ENCODE results near the gene SH3GL3.

Gene SH3GL3

GRCh38 chr15:83486363-83486762 is 39.2 kb downstream of the SH3GL3 start:
- Histone ChIP-seq H3K27ac (no peak overlapping the region), H3K4me3 (no peak overlapping the region)
- DNase-seq (ENCODE audit: low spot score): no peak
- no peak for TF ChIP-seq CTCF (IDR thresholded peaks at IDR 0.05)

DNA sequence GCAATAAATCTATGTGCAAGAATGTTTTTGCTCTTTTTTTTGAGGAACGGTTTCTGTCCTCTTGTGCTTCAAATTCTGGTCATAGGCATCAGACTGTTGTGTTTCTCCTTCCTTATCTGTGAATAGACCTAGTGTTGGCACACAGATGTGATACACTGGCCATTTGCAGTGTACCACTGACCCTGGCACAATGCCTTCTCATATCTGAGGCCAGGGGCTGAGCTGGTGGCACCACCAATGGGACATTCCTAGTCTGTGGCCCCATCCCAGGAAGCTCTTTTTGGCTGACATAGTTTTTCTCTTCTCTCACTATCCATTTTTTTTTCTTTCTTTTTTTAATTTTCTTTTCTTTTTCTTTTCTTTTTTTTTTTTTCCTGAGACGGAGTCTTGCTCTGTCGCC is 40.4 kb downstream of the SH3GL3 start:
- H3K27ac ChIP-seq: no peak overlapping the region
- no peak for DNase-seq (ENCODE audit: low spot score)
- no peak for TF ChIP-seq CTCF (IDR thresholded peaks at IDR 0.05)

GRCh38 chr15:83489690-83490089 is 42.5 kb downstream of the SH3GL3 start:
- no peak for TF ChIP-seq CTCF (IDR thresholded peaks at IDR 0.05)
- no peak for DNase-seq (ENCODE audit: low spot score)
- H3K27ac ChIP-seq: no peak overlapping the region
- H3K4me3 ChIP-seq: no peak overlapping the region

More for the DNA sequence above, 40.4 kb downstream of the SH3GL3 start:
- H3K4me3 ChIP-seq: no peak overlapping the region

DNA sequence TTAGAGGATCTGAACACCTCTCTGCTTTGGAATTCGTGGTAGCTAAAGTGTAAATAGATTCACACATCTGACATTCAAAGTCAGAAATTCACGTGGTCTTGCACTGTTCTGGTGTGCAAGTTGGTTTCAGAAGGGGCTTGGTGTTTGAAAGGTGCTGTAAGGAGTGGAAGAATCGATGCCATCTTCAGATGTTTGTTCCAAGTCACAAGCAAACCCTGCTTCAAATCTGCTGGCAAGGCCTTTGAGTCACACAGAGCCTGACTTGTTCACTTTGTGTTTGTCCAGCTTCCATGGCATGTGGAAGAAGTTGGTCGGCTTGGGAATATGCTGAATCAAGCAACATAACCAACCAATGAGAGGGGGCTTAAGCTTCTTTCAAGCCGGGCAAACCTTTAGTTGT is 44.3 kb downstream of the SH3GL3 start:
- Histone ChIP-seq H3K4me3 (no peak overlapping the region), H3K27ac (no peak overlapping the region)
- no peak for TF ChIP-seq CTCF (IDR thresholded peaks at IDR 0.05)
- no peak for DNase-seq (ENCODE audit: low spot score)

DNA sequence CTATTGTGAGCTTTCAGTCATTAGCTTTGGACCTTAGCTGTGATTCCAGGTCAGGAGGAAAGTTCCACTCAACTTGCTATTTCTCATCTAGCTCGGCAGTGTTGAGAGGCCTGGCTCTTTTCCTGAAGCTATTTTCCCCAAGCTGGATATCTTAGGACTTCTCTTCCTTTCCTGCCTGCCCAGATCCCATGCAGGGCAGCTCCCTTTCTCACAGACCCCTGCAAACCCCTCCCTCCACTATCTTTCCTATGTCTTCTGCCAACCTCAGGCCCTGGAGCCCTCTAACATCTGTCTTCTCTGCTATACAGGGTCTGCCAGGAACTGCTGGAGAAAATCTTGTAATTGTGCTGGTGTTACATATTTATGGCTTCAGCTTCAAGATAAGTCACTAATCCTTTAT is 49.6 kb downstream of the SH3GL3 start:
- TF ChIP-seq CTCF (IDR thresholded peaks at IDR 0.05): no peak
- no peak for DNase-seq (ENCODE audit: low spot score)
- H3K27ac ChIP-seq: no peak overlapping the region
- no peak overlapping the region for H3K4me3 ChIP-seq

DNA sequence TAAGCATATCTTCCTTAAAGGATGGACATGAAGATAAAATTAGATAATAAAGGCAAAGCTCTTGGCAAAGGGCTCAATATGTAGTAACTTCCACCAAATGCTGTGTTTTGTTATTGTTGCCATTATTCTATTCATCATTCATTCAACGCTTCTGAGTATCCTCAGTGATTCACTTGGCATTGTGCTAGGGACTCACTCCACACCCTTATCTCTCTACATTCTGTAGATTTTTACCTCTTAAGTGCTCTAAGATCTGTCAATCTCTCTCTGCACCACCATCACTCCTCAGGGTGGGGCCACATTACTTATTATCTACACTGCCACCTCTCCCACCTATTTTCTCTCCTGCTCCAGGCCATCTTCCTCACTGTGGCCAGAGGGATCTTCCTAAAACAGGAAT is 51.2 kb downstream of the SH3GL3 start:
- H3K27ac ChIP-seq: no peak overlapping the region
- TF ChIP-seq CTCF (IDR thresholded peaks at IDR 0.05): no peak
- no peak for DNase-seq (ENCODE audit: low spot score)
- H3K4me3 ChIP-seq: no peak overlapping the region

DNA sequence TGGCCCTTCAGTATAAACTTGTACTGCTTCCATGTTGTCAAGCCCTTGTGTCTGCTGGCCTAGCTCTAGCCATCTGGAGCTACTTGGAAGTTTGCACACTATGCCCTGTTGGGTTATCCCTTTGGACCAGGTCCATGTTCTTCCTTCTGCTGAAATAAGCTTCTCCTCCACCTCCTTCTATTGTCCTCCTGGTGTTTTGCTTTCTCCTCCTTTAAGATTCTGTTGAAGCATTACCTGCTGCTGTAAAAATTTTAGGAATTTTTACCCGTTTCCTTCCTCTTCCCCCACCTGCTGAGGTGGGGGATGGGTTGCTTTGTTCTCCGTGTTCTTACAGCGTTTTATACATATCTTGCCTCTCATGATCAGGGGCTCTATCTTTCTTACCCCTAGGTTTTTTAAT is 51.7 kb downstream of the SH3GL3 start:
- Histone ChIP-seq H3K27ac (no peak overlapping the region), H3K4me3 (no peak overlapping the region)
- no peak for TF ChIP-seq CTCF (IDR thresholded peaks at IDR 0.05)
- no peak for DNase-seq (ENCODE audit: low spot score)

All from coronary artery (tissue), 2 donors.